LNCaP clone FGC (cell line): ENCODE measurements around the gene ACSM3.
"Not testable (repeated sequence)": the region's sequence is repeated elsewhere in the genome, so short reads cannot be mapped to it uniquely, and the experiment has no call there.

Experiments used
- DNase-seq: peaks from one replicate; pipeline ENCODE4 v3.0.0-alpha.2; 2011; ENCODE audit warnings: low read depth
- H3K4me3 ChIP-seq: 2 replicates; pipeline ENCODE4 v1.5.1; 2011; ENCODE audit warnings: mild to moderate bottlenecking, low read depth, low read length, control low read depth
- CTCF ChIP-seq: IDR thresholded peaks from 2 replicates; pipeline ENCODE4 v1.5.1; 2012; ENCODE audit warnings: mild to moderate bottlenecking; ENCODE audit not compliant: control insufficient read depth, insufficient read depth; ENCODE audit errors: extremely low read depth

The ACSM3 gene

GRCh38 chr16:20803561-20804214, 39.9 kb downstream of the ACSM3 start:
- no peak for DNase-seq
- TF ChIP-seq CTCF, result no peak

GRCh38 chr16:20805684-20806167, 41.9 kb downstream of the ACSM3 start:
- peak overlapping the region; percentile 65 for H3K4me3 ChIP-seq
- DNase-seq, result not testable (repeated sequence)

More at GRCh38 chr16:20803561-20804214, 39.9 kb downstream of the ACSM3 start:
- H3K4me3 ChIP-seq, result no peak overlapping the region

- H3K4me3 ChIP-seq, result peak within 1 kb of the TSS; percentile 65
- DNase-seq, result peak; percentile 92
- TF ChIP-seq CTCF, result peak; percentile 53
Measured at GRCh38 chr16:20806168-20807050, 42.6 kb downstream of the ACSM3 start, which contains the start of the genes ERI2 and REXO5. Gene ERI2, minus strand, starts transcription at chr16:20806472. Its CDS starts 42 bp downstream, at chr16:20806430. Gene REXO5, plus strand, starts transcription at chr16:20806527. Its CDS starts 427 bp downstream, at chr16:20806954.

GRCh38 chr16:20807862-20808261, 44.0 kb downstream of the ACSM3 start:
- peak overlapping the region; percentile 65 for H3K4me3 ChIP-seq
- no peak for TF ChIP-seq CTCF

GRCh38 chr16:20811889-20812439, 48.1 kb downstream of the ACSM3 start:
- no peak for TF ChIP-seq CTCF
- no peak overlapping the region for H3K4me3 ChIP-seq
- no peak for DNase-seq

More at GRCh38 chr16:20807862-20808261, 44.0 kb downstream of the ACSM3 start:
- DNase-seq, result no peak

GRCh38 chr16:20812510-20812909, 48.7 kb downstream of the ACSM3 start:
- no peak for TF ChIP-seq CTCF
- no peak for DNase-seq

GRCh38 chr16:20814784-20815183, 51.0 kb downstream of the ACSM3 start:
- DNase-seq, result no peak

More at GRCh38 chr16:20812510-20812909, 48.7 kb downstream of the ACSM3 start:
- H3K4me3 ChIP-seq, result no peak overlapping the region

More at GRCh38 chr16:20814784-20815183, 51.0 kb downstream of the ACSM3 start:
- no peak for TF ChIP-seq CTCF
- H3K4me3 ChIP-seq, result no peak overlapping the region
